GM10266 (cell line): Measurements from ENCODE around the gene FAM240B.

Source experiments
- DNase-seq: peaks from one replicate; pipeline ENCODE4 v3.0.0; 2012; ENCODE audit errors: extremely low spot score
- CTCF ChIP-seq: IDR thresholded peaks from 2 replicates; pipeline ENCODE4 v1.5.1; 2012; ENCODE audit warnings: mild to moderate bottlenecking, low read depth; ENCODE audit not compliant: control insufficient read depth, insufficient read depth; ENCODE audit errors: missing control alignments

FAM240B gene

GRCh38 chr9:38720083-38720745 is at the start of gene FAM240B:
FAM240B (minus strand) TSS chr9:38720133; CDS start chr9:38703999, 16,134 bp downstream.
- no peak for DNase-seq

GRCh38 chr9:38768351-38768761 is 48.4 kb upstream of the FAM240B start:
- TF ChIP-seq CTCF: no peak
- DNase-seq: no peak

More at GRCh38 chr9:38720083-38720745, at the start of gene FAM240B:
- TF ChIP-seq CTCF: no peak

- no peak for TF ChIP-seq CTCF
Measured at GRCh38 chr9:38765101-38765500, 45.2 kb upstream of the FAM240B start.

GRCh38 chr9:38761999-38762398 is 42.1 kb upstream of the FAM240B start:
- no peak for TF ChIP-seq CTCF
- DNase-seq: no peak

More at GRCh38 chr9:38765101-38765500, 45.2 kb upstream of the FAM240B start:
- DNase-seq: no peak

- no peak for DNase-seq
- TF ChIP-seq CTCF: no peak
Measured at GRCh38 chr9:38761339-38761738, 41.4 kb upstream of the FAM240B start.

- TF ChIP-seq CTCF: no peak
- no peak for DNase-seq
Measured at GRCh38 chr9:38756702-38757101, 36.8 kb upstream of the FAM240B start.

GRCh38 chr9:38747941-38748340 is 28.0 kb upstream of the FAM240B start:
- DNase-seq: no peak
- TF ChIP-seq CTCF: no peak
